Left lung (tissue), 10 donors: ENCODE measurements around the gene SLC25A17. TPM values are rescaled to one million over a fixed set of nuclear protein-coding genes. Genes with fewer than 3 reads are reported as not detected.
"Not testable (repeated sequence)": the region's sequence is repeated elsewhere in the genome, so short reads cannot be mapped to it uniquely, and the experiment has no call there.

Experiments
- ATAC-seq: fragments of 200-7000 bp; cut with Tn5 transposase; one replicate; pipeline ENCODE4 v1.9.1; 2020; ENCODE audit warnings: moderate library complexity
- DNase-seq, 4 donors: peaks; one replicate each; pipeline ENCODE4 v3.0.0-alpha.2; 2013 to 2020
- H3K27ac ChIP-seq, 2 donors: fragments of 200-600 bp; sonication (generic) in 1 of 2; one replicate each; pipeline versions ENCODE4 v1.5.0 to v1.8.0; 2020 to 2021
- H3K27me3 ChIP-seq, 2 donors: fragments of 200-600 bp; sonication (generic) in 1 of 2; one replicate each; pipeline versions ENCODE4 v1.5.0 to v1.8.0; 2020 to 2021
- H3K36me3 ChIP-seq, 2 donors: fragments of 200-600 bp; sonication (generic) in 1 of 2; one replicate each; pipeline versions ENCODE4 v1.5.0 to v1.8.0; 2020 to 2021
- H3K4me1 ChIP-seq, 2 donors: fragments of 200-600 bp; one replicate each; pipeline ENCODE4 v1.8.0; 2021
- H3K4me3 ChIP-seq, 2 donors: fragments of 200-600 bp; sonication (generic) in 1 of 2; one replicate each; pipeline versions ENCODE4 v1.5.0 to v1.8.0; 2020 to 2021; ENCODE audit warnings: mild to moderate bottlenecking in 1 of 2
- H3K9me3 ChIP-seq, 2 donors: fragments of 200-600 bp; sonication (generic) in 1 of 2; one replicate each; pipeline versions ENCODE4 v1.5.0 to v1.8.0; 2020 to 2021
- intact Hi-C, 2 donors: fragments of 100-400 bp; cut with DNase I; formaldehyde crosslinking; loops; one replicate each; pipeline versions ENCODE4 v1.11.2 to v1.14.2; 2022
- polyA plus RNA-seq, 6 donors: library from polyadenylated mRNA; unstranded; fragments of 120-200 nt; gene quantifications; one replicate each; pipeline ENCODE4 v1.2.1, GENCODE V29; 2013; ENCODE audit not compliant: insufficient read length in 6 of 6
- total RNA-seq, 2 donors: library from RNA; stranded (reverse); fragmentation: NEBNext Ultra II Directional; extraction: Animal tissue kit (Norgen Biotek cat#: 25700); gene quantifications; one replicate each; pipeline ENCODE4 v1.2.1, GENCODE V29; 2021
- TF ChIP-seq, protein P1 (sequence below), 2 donors: fragments of 200-600 bp; sonication (generic) in 1 of 2; IDR thresholded peaks; one replicate each; pipeline versions ENCODE4 v1.5.0 to v1.8.0; 2021; ENCODE audit warnings: antibody characterized with exemption in 2 of 2
- donor health status: DM: no; HTN: yes; CAD: no.
- donor health status: DM: no; HTN: no; CAD: no.

Gene SLC25A17
- total and polyA plus RNA-seq, 8 donors: 18.3 to 36.9 (median 33.0) TPM

DNA sequence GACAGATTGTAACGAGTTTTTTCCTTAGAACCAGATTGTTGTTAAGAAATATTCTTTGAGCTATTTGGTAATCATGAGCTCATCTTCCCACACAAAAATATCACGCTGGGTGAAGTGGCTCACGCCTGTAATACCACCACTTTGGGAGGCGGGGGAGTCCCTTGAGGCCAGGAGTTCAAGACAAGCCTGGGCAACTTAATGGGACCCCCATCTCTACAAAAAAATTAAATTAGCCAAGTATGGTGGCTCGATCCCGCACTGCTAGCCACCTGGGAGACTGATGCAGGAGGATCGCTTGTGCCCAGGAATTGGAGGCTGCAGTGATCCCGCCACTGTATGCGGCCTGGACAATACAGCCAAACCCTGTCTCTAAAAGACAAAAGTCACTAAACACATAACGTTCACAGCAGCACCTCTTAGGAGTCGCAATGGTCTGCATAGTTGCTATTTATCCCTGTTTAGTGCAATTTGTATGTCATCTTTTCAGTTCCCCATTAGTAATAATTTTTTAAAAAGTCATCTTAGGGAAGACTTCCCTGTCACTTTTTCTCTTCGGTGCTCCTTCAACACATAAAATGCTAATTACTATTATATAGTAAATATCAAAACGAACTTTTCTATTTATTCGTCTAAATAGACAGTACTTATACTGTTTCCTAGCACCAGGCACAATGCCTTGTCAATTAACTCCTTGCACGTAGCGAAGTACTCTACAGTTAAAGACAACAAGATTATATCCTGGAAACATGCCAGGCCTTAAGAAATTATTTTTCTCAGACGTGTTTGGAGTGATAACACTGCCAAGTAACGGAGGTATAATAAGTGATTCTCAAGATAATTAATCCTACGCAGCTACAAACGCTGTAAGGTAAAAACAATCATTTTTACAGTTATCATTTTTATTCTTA, 36.2 kb upstream of the SLC25A17 start:
- Histone ChIP-seq H3K27me3 (no peaks in the 10 kb centered on the region), H3K27ac (peak overlapping the region; percentile 98 to 99), H3K4me3 (peak overlapping the region; percentile 73 to 93), H3K9me3 (no peaks in the 10 kb centered on the region), H3K4me1 (peaks cover 41 to 49% of the 10 kb centered on the region in 2 donors), H3K36me3 (peaks cover 0 to 6% of the 10 kb centered on the region in 2 donors)
- TF ChIP-seq, protein P1, sequence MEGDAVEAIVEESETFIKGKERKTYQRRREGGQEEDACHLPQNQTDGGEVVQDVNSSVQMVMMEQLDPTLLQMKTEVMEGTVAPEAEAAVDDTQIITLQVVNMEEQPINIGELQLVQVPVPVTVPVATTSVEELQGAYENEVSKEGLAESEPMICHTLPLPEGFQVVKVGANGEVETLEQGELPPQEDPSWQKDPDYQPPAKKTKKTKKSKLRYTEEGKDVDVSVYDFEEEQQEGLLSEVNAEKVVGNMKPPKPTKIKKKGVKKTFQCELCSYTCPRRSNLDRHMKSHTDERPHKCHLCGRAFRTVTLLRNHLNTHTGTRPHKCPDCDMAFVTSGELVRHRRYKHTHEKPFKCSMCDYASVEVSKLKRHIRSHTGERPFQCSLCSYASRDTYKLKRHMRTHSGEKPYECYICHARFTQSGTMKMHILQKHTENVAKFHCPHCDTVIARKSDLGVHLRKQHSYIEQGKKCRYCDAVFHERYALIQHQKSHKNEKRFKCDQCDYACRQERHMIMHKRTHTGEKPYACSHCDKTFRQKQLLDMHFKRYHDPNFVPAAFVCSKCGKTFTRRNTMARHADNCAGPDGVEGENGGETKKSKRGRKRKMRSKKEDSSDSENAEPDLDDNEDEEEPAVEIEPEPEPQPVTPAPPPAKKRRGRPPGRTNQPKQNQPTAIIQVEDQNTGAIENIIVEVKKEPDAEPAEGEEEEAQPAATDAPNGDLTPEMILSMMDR (IDR thresholded peaks at IDR 0.05): no peak
- DNase-seq (peak in 1 of 4 donors; percentile 28), ATAC-seq (no peak)
- intact Hi-C loops: no loop called here

DNA sequence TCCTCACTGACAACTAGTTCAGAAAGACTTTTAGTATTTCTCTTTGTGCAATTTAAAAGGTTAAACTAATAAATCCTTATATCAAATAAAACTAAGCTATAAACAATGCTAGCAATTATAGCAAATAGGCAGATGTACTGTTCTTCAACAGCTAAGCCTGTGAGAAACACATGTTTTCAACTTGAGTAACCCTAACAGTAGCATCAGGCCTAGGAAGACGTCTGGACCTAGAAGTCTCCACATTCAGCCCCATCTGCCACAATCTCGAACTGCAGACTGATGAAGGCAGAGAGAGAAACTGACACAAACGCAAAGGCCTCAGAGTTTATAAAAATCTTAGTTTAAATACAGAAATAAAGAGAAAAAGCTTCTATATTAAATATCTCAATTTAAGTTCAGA, 34.8 kb upstream of the SLC25A17 start:
- no peaks in the 10 kb centered on the region for H3K27me3 ChIP-seq
- no peaks in the 10 kb centered on the region for H3K9me3 ChIP-seq
- peak overlapping the region in 1 of 2 donors; percentile 93 for H3K4me3 ChIP-seq
- no peak overlapping the region for H3K27ac ChIP-seq
- TF ChIP-seq, protein P1 (IDR thresholded peaks at IDR 0.05): no peak
- DNase-seq: no peak
- H3K4me1 ChIP-seq: peaks cover 41 to 49% of the 10 kb centered on the region in 2 donors
- intact Hi-C loops: no loop called here
- ATAC-seq: no peak
- peaks cover 0 to 19% of the 10 kb centered on the region in 2 donors for H3K36me3 ChIP-seq

DNA sequence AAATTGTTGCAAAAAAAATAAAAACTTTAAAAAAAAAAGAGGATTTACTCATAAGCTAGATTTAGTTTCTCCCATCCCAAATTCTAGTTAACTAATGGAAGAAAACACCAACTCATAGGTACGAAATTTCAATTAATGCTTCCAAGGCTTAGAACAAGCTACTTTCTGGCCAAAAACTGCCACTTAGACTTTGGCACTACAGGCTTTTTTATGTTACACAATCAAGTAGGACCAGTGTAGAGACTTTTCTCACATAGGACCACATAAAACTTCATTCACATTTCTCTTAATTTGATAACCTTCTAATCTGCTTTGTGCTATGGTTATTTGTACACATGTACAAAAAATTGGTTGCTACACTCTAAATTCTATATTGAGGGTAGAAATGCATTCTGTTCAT, 34.2 kb upstream of the SLC25A17 start:
- ATAC-seq (no peak), DNase-seq (no peak)
- Histone ChIP-seq H3K9me3 (no peaks in the 10 kb centered on the region), H3K27me3 (no peaks in the 10 kb centered on the region), H3K4me3 (no peak overlapping the region), H3K4me1 (peaks cover 37 to 48% of the 10 kb centered on the region in 2 donors), H3K27ac (no peak overlapping the region), H3K36me3 (peaks cover 0 to 26% of the 10 kb centered on the region in 2 donors)
- TF ChIP-seq, protein P1 (IDR thresholded peaks at IDR 0.05): no peak
- intact Hi-C loops: no loop called here

DNA sequence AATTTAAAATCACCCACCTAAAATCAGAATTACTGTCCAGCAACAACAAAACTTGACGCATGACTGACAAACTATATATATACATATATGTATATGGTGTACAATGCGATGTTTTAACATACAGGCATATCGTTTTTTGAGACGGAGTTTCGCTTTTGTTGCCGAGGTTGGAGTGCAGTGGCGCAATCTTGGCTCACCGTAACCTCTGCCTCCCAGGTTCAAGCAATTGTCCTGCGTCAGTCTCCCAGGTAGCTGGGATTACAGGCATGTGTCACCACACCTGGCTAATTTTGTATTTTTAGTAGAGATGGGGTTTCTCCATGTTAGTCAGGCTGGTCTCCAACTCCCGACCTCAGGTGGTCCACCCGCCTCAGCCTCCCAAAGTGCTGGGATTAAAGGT, 26.7 kb upstream of the SLC25A17 start:
- H3K36me3 ChIP-seq: peaks cover 0 to 99% of the 10 kb centered on the region in 2 donors
- intact Hi-C loops, H3K9me3 ChIP-seq, H3K27me3 ChIP-seq, H3K27ac ChIP-seq, DNase-seq, H3K4me3 ChIP-seq, H3K4me1 ChIP-seq, ATAC-seq: not testable (repeated sequence)

DNA sequence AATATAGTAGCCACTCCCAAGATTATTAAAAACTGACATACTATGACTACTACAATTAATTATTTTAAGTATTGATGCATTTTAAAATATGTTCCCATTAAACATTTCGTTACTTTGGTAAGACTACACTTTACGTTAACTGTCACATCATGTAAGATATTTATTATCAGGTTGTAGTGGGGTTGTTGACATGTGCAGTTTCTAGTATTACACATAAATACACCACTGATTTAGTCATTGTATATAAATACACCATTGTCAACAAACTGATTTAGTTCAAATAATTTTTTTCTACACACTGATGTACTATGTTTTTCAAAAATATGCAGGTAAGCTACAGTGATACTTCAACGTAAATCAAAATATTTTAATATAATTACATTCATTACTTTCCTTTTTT, 25.8 kb upstream of the SLC25A17 start:
- TF ChIP-seq, protein P1 (IDR thresholded peaks at IDR 0.05): no peak
- no peaks in the 10 kb centered on the region for H3K27me3 ChIP-seq
- no peak overlapping the region for H3K27ac ChIP-seq
- H3K36me3 ChIP-seq: peaks cover 0 to 99% of the 10 kb centered on the region in 2 donors
- no peaks in the 10 kb centered on the region for H3K9me3 ChIP-seq
- intact Hi-C loops: no loop called here
- no peaks in the 10 kb centered on the region for H3K4me1 ChIP-seq
- DNase-seq (no peak), ATAC-seq (no peak)
- H3K4me3 ChIP-seq: no peak overlapping the region
